T-cell (primary cell): ENCODE data around the gene METTL24. TPM values are rescaled to one million over a fixed set of nuclear protein-coding genes. Genes with fewer than 3 reads are reported as not detected.
A peak's percentile ranks its signal among the peaks of the same experiment; 100 is the strongest.

ENCODE experiments used
- ATAC-seq, 4 experiments: fragments of 200-7000 bp in 3 of 4; fragments of 150-1000 bp in 1 of 4; cut with Tn5 transposase; replicated peaks in 1 of 4; 1 replicate in 3 of 4; 2 replicates in 1 of 4; pipeline ENCODE4 v1.10.0; 2021; ENCODE audit warnings: moderate library complexity in 3 of 4, mild to moderate bottlenecking in 2 of 4, moderate number of reproducible peaks in 1 of 4
- CTCF ChIA-PET, 2 donors: fragments of 300-600 bp; sonication (Branson Sonifier 250); formaldehyde crosslinking; loops; one replicate each; lab custom pipeline; 2022; ENCODE audit warnings: antibody characterized with exemption in 2 of 2; lab: Charles Lee
- POLR2A ChIA-PET, 2 donors: fragments of 300-600 bp; sonication (Branson Sonifier 250); formaldehyde crosslinking; loops; one replicate each; lab custom pipeline; 2022; ENCODE audit warnings: antibody characterized with exemption in 2 of 2; lab: Charles Lee
- DNase-seq, 35 experiments: peaks; one replicate each; pipeline versions ENCODE4 v3.0.0 to v3.0.0-alpha.2; 2013 to 2023
- H3K27ac ChIP-seq: one replicate; pipeline ENCODE4 v1.5.1; 2013; ENCODE audit warnings: low read length
- H3K27me3 ChIP-seq, 2 experiments: replicated peaks in 1 of 2; 1 replicate in 1 of 2; 2 replicates in 1 of 2; pipeline versions ENCODE4 v1.6.1 to v1.7.0; 2013; ENCODE audit warnings: low read length in 1 of 2, mixed read lengths in 1 of 2; ENCODE audit not compliant: control insufficient read depth in 2 of 2, insufficient read depth in 2 of 2; ENCODE audit errors: extremely low read depth in 1 of 2
- H3K36me3 ChIP-seq, 2 donors: 1 replicate in 1 of 2; 2 replicates in 1 of 2; pipeline versions ENCODE4 v1.6.1 to v1.7.0; 2013; ENCODE audit warnings: low read length in 1 of 2; ENCODE audit not compliant: control insufficient read depth in 2 of 2, insufficient read depth in 1 of 2; ENCODE audit errors: extremely low read depth in 1 of 2
- H3K4me1 ChIP-seq, 2 experiments: 1 replicate in 1 of 2; 2 replicates in 1 of 2; pipeline versions ENCODE4 v1.6.1 to v1.7.0; 2013; ENCODE audit warnings: low read length in 2 of 2, mixed read lengths in 1 of 2; ENCODE audit not compliant: insufficient read depth in 2 of 2, control insufficient read depth in 1 of 2; ENCODE audit errors: extremely low read depth in 1 of 2
- H3K4me3 ChIP-seq, 2 donors: 1 replicate in 1 of 2; 2 replicates in 1 of 2; pipeline versions ENCODE4 v1.5.1 to v1.7.0; 2013; ENCODE audit warnings: mild to moderate bottlenecking in 2 of 2, low read length in 1 of 2, moderate library complexity in 1 of 2; ENCODE audit not compliant: control insufficient read depth in 1 of 2; ENCODE audit errors: extremely low read depth in 1 of 2
- H3K9me3 ChIP-seq: 2 replicates; pipeline ENCODE4 v1.7.0; 2013
- H3K27ac Mint-ChIP-seq, 2 donors: one replicate each; pipeline ENCODE4 v1.8.0; 2020 to 2021; ENCODE audit warnings: mild to moderate bottlenecking in 2 of 2, mixed read lengths in 2 of 2
- H3K27me3 Mint-ChIP-seq, 2 donors: one replicate each; pipeline ENCODE4 v1.8.0; 2021 to 2022; ENCODE audit warnings: mixed read lengths in 2 of 2
- H3K36me3 Mint-ChIP-seq: one replicate; pipeline ENCODE4 v1.8.0; 2021; ENCODE audit warnings: mixed read lengths
- H3K4me1 Mint-ChIP-seq, 3 donors: one replicate each; pipeline ENCODE4 v1.8.0; 2020 to 2022; ENCODE audit warnings: mixed read lengths in 3 of 3, mild to moderate bottlenecking in 1 of 3
- H3K4me3 Mint-ChIP-seq, 3 donors: one replicate each; pipeline ENCODE4 v1.8.0; 2020 to 2022; ENCODE audit warnings: mild to moderate bottlenecking in 3 of 3, mixed read lengths in 3 of 3, moderate library complexity in 3 of 3
- H3K9me3 Mint-ChIP-seq, 3 donors: one replicate each; pipeline ENCODE4 v1.8.0; 2020 to 2022; ENCODE audit warnings: mixed read lengths in 3 of 3
- WGBS: methylation state at CpG from one replicate; pipeline ENCODE4 v1.1.5; 2013; ENCODE audit warnings: missing lambda C conversion rate; ENCODE audit not compliant: insufficient coverage; 5-methylcytosine and 5-hydroxymethylcytosine counted together
- total RNA-seq, 35 experiments: library from RNA in 6 of 35; stranded (reverse) in 6 of 35; fragments of 120-200 nt in 1 of 35; gene quantifications; one replicate each; pipeline versions ENCODE4 v1.2.1 to v1.2.4 and lab custom pipeline; 2013 to 2026

Gene METTL24
- total RNA-seq, 5 donors from 2014 or later (not counting 1 experiment from before 2014, with no cell fraction given), result 0.30 to 0.47 (median 0.33) TPM; not detected in 2

GRCh38 chr6:110366975-110367374, 8.8 kb upstream of the METTL24 start:
- no peaks in the 10 kb centered on the region for H3K9me3 Mint-ChIP-seq
- H3K4me3 Mint-ChIP-seq, result peak overlapping the region in 1 of 3 donors; percentile 52
- no peaks in the 10 kb centered on the region for H3K27me3 ChIP-seq
- no peak overlapping the region for H3K27ac ChIP-seq
- H3K27me3 Mint-ChIP-seq, result peaks cover 3 to 15% of the 10 kb centered on the region in 2 donors
- no CpG with 5 or more reads among the region's 2 CpGs for WGBS
- H3K27ac Mint-ChIP-seq, result peak overlapping the region in 1 of 2 donors; percentile 84
- H3K4me1 Mint-ChIP-seq, result peaks cover 22 to 39% (median 35%) of the 10 kb centered on the region in 3 donors
- H3K9me3 ChIP-seq, result no peaks in the 10 kb centered on the region
- no peaks in the 10 kb centered on the region for H3K36me3 Mint-ChIP-seq
- no peak overlapping the region for H3K4me3 ChIP-seq
- ChIA-PET CTCF (interaction anchor here in 1 of 2 donors (1.2 to 1.3 kb wide), 2 partner anchors 25 to 327 kb away, joined by 3 read pairs; no protein-coding TSS in a partner anchor), POLR2A (no interaction called here)
- ATAC-seq, result peak; percentile 47 to 83 (median 77)
- H3K36me3 ChIP-seq, result no peaks in the 10 kb centered on the region
- peak in 5 of 35 experiments; percentile 5 to 40 (median 14) for DNase-seq
- H3K4me1 ChIP-seq, result peaks cover 20 to 30% of the 10 kb centered on the region in 2 experiments

- no peak overlapping the region for H3K27ac ChIP-seq
- H3K27me3 ChIP-seq, result no peaks in the 10 kb centered on the region
- Mint-ChIP-seq H3K4me3 (peak overlapping the region in 2 of 3 donors; percentile 1 to 52), H3K9me3 (peaks cover 0 to 1% (median 0%) of the 10 kb centered on the region in 3 donors), H3K36me3 (no peaks in the 10 kb centered on the region), H3K27ac (peak overlapping the region; percentile 55 to 84), H3K27me3 (peaks cover 4 to 20% of the 10 kb centered on the region in 2 donors), H3K4me1 (peaks cover 22 to 39% (median 35%) of the 10 kb centered on the region in 3 donors)
- H3K4me3 ChIP-seq, result no peak overlapping the region
- DNase-seq, result peak in 5 of 35 experiments; percentile 9 to 30 (median 20)
- ATAC-seq, result peak in 3 of 4 experiments; percentile 42 to 48 (median 45)
- no CpG with 5 or more reads among the region's 2 CpGs for WGBS
- H3K9me3 ChIP-seq, result no peaks in the 10 kb centered on the region
- no peaks in the 10 kb centered on the region for H3K36me3 ChIP-seq
- CTCF ChIA-PET, result interaction anchor here in 1 of 2 donors (0.6 to 1.2 kb wide), 2 partner anchors 326 to 328 kb away, joined by 3 to 4 read pairs; no protein-coding TSS in a partner anchor
- POLR2A ChIA-PET, result no interaction called here
- peaks cover 20 to 30% of the 10 kb centered on the region in 2 experiments for H3K4me1 ChIP-seq
These were observed 8.1 kb upstream of the METTL24 start for GRCh38 chr6:110366256-110366655.

GRCh38 chr6:110364364-110365105, 6.4 kb upstream of the METTL24 start:
- Histone ChIP-seq H3K4me3 (no peak overlapping the region), H3K4me1 (peaks cover 20 to 30% of the 10 kb centered on the region in 2 experiments), H3K9me3 (no peaks in the 10 kb centered on the region), H3K36me3 (no peaks in the 10 kb centered on the region), H3K27me3 (no peaks in the 10 kb centered on the region), H3K27ac (no peak overlapping the region)
- 100% methylated on average over 1 of the region's 5 CpGs for WGBS
- Mint-ChIP-seq H3K4me3 (no peak overlapping the region), H3K27me3 (peaks cover 16 to 24% of the 10 kb centered on the region in 2 donors), H3K36me3 (no peaks in the 10 kb centered on the region), H3K9me3 (peaks cover 0 to 3% (median 0%) of the 10 kb centered on the region in 3 donors), H3K4me1 (peaks cover 22 to 39% (median 35%) of the 10 kb centered on the region in 3 donors), H3K27ac (no peak overlapping the region)
- ATAC-seq, result no peak
- DNase-seq, result no peak
- ChIA-PET POLR2A (no interaction called here), CTCF (no interaction called here)

- CTCF ChIA-PET, result no interaction called here
- DNase-seq (no peak), ATAC-seq (no peak)
- Mint-ChIP-seq H3K27ac (no peak overlapping the region), H3K27me3 (peaks cover 22 to 32% of the 10 kb centered on the region in 2 donors), H3K4me1 (peaks cover 25 to 39% (median 35%) of the 10 kb centered on the region in 3 donors), H3K9me3 (peaks cover 0 to 3% (median 0%) of the 10 kb centered on the region in 3 donors), H3K4me3 (no peak overlapping the region), H3K36me3 (no peaks in the 10 kb centered on the region)
- Histone ChIP-seq H3K4me1 (peaks cover 20 to 28% of the 10 kb centered on the region in 2 experiments), H3K9me3 (no peaks in the 10 kb centered on the region), H3K27me3 (peaks cover 0 to 4% of the 10 kb centered on the region in 2 experiments), H3K4me3 (no peak overlapping the region), H3K27ac (no peak overlapping the region), H3K36me3 (no peaks in the 10 kb centered on the region)
- WGBS, result no CpG with 5 or more reads among the region's 3 CpGs
- POLR2A ChIA-PET, result no interaction called here
These were observed 5.6 kb upstream of the METTL24 start for GRCh38 chr6:110363748-110364147.

DNA sequence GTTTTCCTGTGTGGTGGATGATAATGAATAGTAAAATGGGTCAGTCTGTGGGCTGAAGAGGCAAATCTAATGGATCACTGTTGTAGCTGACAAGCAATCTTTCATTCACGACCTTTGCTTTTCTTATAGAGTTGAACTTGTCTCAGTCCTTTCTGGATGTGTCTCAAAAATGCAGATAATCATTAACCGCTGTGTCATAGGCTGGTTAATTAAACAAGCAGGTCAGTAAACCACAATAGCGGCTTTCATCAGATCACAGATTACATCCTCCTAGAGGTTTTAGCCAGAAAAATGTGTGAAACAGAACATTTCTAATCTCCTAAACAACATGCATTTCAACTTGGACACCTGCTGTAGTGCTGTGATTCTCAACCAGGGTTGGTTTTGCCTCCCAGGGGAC, 2.5 kb upstream of the METTL24 start:
- WGBS, result 57% methylated on average over 1 of the region's 3 CpGs
- H3K4me3 ChIP-seq, result no peak overlapping the region
- ATAC-seq, result no peak
- Mint-ChIP-seq H3K27ac (no peak overlapping the region), H3K36me3 (no peaks in the 10 kb centered on the region), H3K4me3 (no peak overlapping the region), H3K27me3 (peaks cover 44 to 53% of the 10 kb centered on the region in 2 donors), H3K4me1 (peaks cover 23 to 35% (median 23%) of the 10 kb centered on the region in 3 donors), H3K9me3 (peaks cover 0 to 3% (median 0%) of the 10 kb centered on the region in 3 donors)
- H3K4me1 ChIP-seq, result peaks cover 8 to 17% of the 10 kb centered on the region in 2 experiments
- no peak for DNase-seq
- ChIA-PET CTCF (no interaction called here), POLR2A (no interaction called here)
- H3K9me3 ChIP-seq, result no peaks in the 10 kb centered on the region
- no peaks in the 10 kb centered on the region for H3K36me3 ChIP-seq
- H3K27ac ChIP-seq, result no peak overlapping the region
- peaks cover 0 to 24% of the 10 kb centered on the region in 2 experiments for H3K27me3 ChIP-seq

DNA sequence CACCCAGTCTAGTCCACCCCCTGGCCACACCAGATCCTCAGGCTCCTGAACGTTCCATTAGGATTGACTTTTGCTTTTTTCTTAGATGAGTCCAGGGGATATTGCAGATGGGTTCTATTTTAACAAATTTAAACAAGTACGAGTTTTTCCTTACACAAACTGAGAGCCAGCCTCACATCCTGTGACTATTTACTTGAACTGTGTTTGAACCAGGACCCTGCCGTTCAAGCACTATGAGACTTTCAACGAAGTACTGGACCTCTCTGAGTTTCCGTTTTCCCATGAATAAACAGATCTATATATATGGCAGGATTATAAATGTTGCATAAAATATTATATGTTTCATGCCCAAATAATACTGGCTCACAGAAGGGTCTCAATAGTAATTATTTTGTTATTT, 1.4 kb upstream of the METTL24 start:
- peaks cover 0 to 25% of the 10 kb centered on the region in 2 experiments for H3K27me3 ChIP-seq
- no peaks in the 10 kb centered on the region for H3K9me3 ChIP-seq
- no CpG with 5 or more reads among the region's 5 CpGs for WGBS
- DNase-seq (no peak), ATAC-seq (no peak)
- H3K4me3 Mint-ChIP-seq, result peak overlapping the region; percentile 2 to 69 (median 34)
- H3K36me3 Mint-ChIP-seq, result no peaks in the 10 kb centered on the region
- peaks cover 47 to 58% of the 10 kb centered on the region in 2 donors for H3K27me3 Mint-ChIP-seq
- H3K36me3 ChIP-seq, result no peaks in the 10 kb centered on the region
- no peak overlapping the region for H3K27ac ChIP-seq
- no peak overlapping the region for H3K4me3 ChIP-seq
- POLR2A ChIA-PET, result no interaction called here
- H3K9me3 Mint-ChIP-seq, result peaks cover 0 to 3% (median 0%) of the 10 kb centered on the region in 3 donors
- peaks cover 17 to 27% (median 18%) of the 10 kb centered on the region in 3 donors for H3K4me1 Mint-ChIP-seq
- CTCF ChIA-PET, result no interaction called here
- H3K27ac Mint-ChIP-seq, result no peak overlapping the region
- H3K4me1 ChIP-seq, result peaks cover 0 to 11% of the 10 kb centered on the region in 2 experiments
